A673 (cell line): ENCODE data around the gene RPS2. TPM values are rescaled to one million over a fixed set of nuclear protein-coding genes. Genes with fewer than 3 reads are reported as not detected.
"Not testable (repeated sequence)": the region's sequence is repeated elsewhere in the genome, so short reads cannot be mapped to it uniquely, and the experiment has no call there.

ENCODE experiments used
- BruUV-seq: library from RNA; stranded (reverse); fragments of 400-500 nt; replicated peaks from 2 replicates; lab custom pipeline; 2021; lab: Mats Ljungman, UMichigan
- CTCF ChIA-PET: fragments of 300-600 bp; sonication (Branson Sonifier 250); formaldehyde crosslinking; loops from one replicate; lab custom pipeline; 2022; ENCODE audit warnings: antibody characterized with exemption; lab: Charles Lee
- POLR2A ChIA-PET: fragments of 300-600 bp; sonication (Branson Sonifier 250); formaldehyde crosslinking; loops from one replicate; lab custom pipeline; 2022; ENCODE audit warnings: antibody characterized with exemption; ENCODE audit not compliant: low non-redundant PET; lab: Charles Lee
- DNase-seq: peaks from one replicate; pipeline ENCODE4 v3.0.0-alpha.2; 2015; ENCODE audit warnings: low spot score
- H3K27ac ChIP-seq: fragments of 200-600 bp; sonication (generic); 2 replicates; pipeline ENCODE4 v1.5.1; 2016; ENCODE audit warnings: mixed run types, low read depth, mild to moderate bottlenecking, mixed read lengths, antibody characterized with exemption, low read length; ENCODE audit not compliant: poor library complexity, severe bottlenecking
- H3K27me3 ChIP-seq: fragments of 200-600 bp; sonication (generic); replicated peaks from 2 replicates; pipeline ENCODE4 v1.6.1; 2017; ENCODE audit warnings: mixed run types, low read depth, mild to moderate bottlenecking, mixed read lengths, antibody characterized with exemption, low read length; ENCODE audit not compliant: insufficient read depth, poor library complexity
- H3K36me3 ChIP-seq: fragments of 200-600 bp; sonication (generic); 2 replicates; pipeline ENCODE4 v1.6.1; 2016; ENCODE audit warnings: mixed run types, mild to moderate bottlenecking, mixed read lengths, antibody characterized with exemption, low read length; ENCODE audit not compliant: insufficient read depth, poor library complexity, severe bottlenecking
- H3K4me1 ChIP-seq: fragments of 200-600 bp; sonication (generic); 2 replicates; pipeline ENCODE4 v1.6.1; 2017; ENCODE audit warnings: mixed run types, mild to moderate bottlenecking, mixed read lengths, antibody characterized with exemption, low read length; ENCODE audit not compliant: insufficient read depth, poor library complexity, severe bottlenecking
- H3K4me3 ChIP-seq: fragments of 200-600 bp; sonication (generic); 2 replicates; pipeline ENCODE4 v1.5.1; 2016; ENCODE audit warnings: low read depth, mixed run types, mild to moderate bottlenecking, mixed read lengths, low read length; ENCODE audit not compliant: poor library complexity, severe bottlenecking
- H3K9me3 ChIP-seq: fragments of 200-600 bp; sonication (generic); 2 replicates; pipeline ENCODE4 v1.6.1; 2016; ENCODE audit warnings: mixed run types, low read depth, mild to moderate bottlenecking, mixed read lengths, antibody characterized with exemption, low read length; ENCODE audit not compliant: poor library complexity, severe bottlenecking
- CTCF ChIP-seq: fragments of 300-800, 200-600 bp; sonication (generic); conservative IDR thresholded peaks from 2 replicates; pipeline ENCODE4 v1.5.1; 2017; ENCODE audit warnings: low read depth, mild to moderate bottlenecking, antibody characterized with exemption, low read length, moderate library complexity, mixed read lengths
- EZH2 ChIP-seq: fragments of 200-600 bp; sonication (generic); IDR thresholded peaks from 2 replicates; pipeline ENCODE4 v1.6.1; 2017; ENCODE audit warnings: borderline replicate concordance, low read depth, mild to moderate bottlenecking, mixed read lengths, antibody characterized with exemption, low read length; ENCODE audit not compliant: poor library complexity, severe bottlenecking
- intact Hi-C: fragments of 100-400 bp; cut with micrococcal nuclease; formaldehyde crosslinking; loops from one replicate; pipeline ENCODE4 v1.10.0; 2022; ENCODE audit not compliant: unreplicated experiment
- total RNA-seq: library from RNA; stranded (reverse); gene quantifications from 2 replicates; pipeline ENCODE4 v1.2.3, GENCODE V29; 2021

Gene RPS2
- total RNA-seq, 1 experiment from 2014 or later = 3,326 TPM

- CTCF ChIA-PET = interaction anchor here (0.7 kb wide), 1 partner anchor 48 kb away, joined by 7 read pairs; no protein-coding TSS in a partner anchor
- POLR2A ChIA-PET = interaction anchor here (0.7 kb wide), 2 partner anchors 20 to 496 kb away, joined by 9 to 17 read pairs; partner anchors contain the start of gene GFER
- no peaks in the 10 kb centered on the region for H3K27me3 ChIP-seq
- H3K9me3 ChIP-seq = no peaks in the 10 kb centered on the region
- no TSS peak for BruUV-seq
- peak overlapping the region; percentile 88 for H3K4me3 ChIP-seq
- peaks cover 21% of the 10 kb centered on the region for H3K4me1 ChIP-seq
- no peak for DNase-seq
- peak overlapping the region; percentile 95 for H3K27ac ChIP-seq
- peaks cover 27% of the 10 kb centered on the region for H3K36me3 ChIP-seq
- intact Hi-C loops = no loop called here
- TF ChIP-seq CTCF (0 out of 2 replicates have a peak, but pooled peaks have one; percentile 19), EZH2 (no peak)
Observed at GRCh38 chr16:1963806-1964505, 670 bp downstream of the RPS2 start.

- H3K27me3 ChIP-seq, H3K9me3 ChIP-seq, DNase-seq, intact Hi-C loops, POLR2A ChIA-PET: not testable (repeated sequence)
- TSS peak; percentile 81 for BruUV-seq
- CTCF ChIA-PET = interaction anchor here (1.0 kb wide), 1 partner anchor 178 kb away, joined by 3 read pairs; no protein-coding TSS in a partner anchor
- H3K4me3 ChIP-seq = peak overlapping the region; percentile 88
- peaks cover 24% of the 10 kb centered on the region for H3K4me1 ChIP-seq
- peak overlapping the region; percentile 95 for H3K27ac ChIP-seq
- peaks cover 27% of the 10 kb centered on the region for H3K36me3 ChIP-seq
Observed at GRCh38 chr16:1962161-1963153, 2.2 kb downstream of the RPS2 start.

- no TSS peak for BruUV-seq
- Histone ChIP-seq H3K27me3 (no peaks in the 10 kb centered on the region), H3K4me3 (no peak overlapping the region), H3K4me1 (peaks cover 24% of the 10 kb centered on the region), H3K27ac (peak overlapping the region; percentile 20), H3K36me3 (peaks cover 27% of the 10 kb centered on the region), H3K9me3 (no peaks in the 10 kb centered on the region)
- intact Hi-C loops = no loop called here
- TF ChIP-seq EZH2 (no peak), CTCF (no peak)
- ChIA-PET POLR2A (no interaction called here), CTCF (interaction anchor here (1.0 kb wide), 1 partner anchor 179 kb away, joined by 3 read pairs; no protein-coding TSS in a partner anchor)
- DNase-seq = peak; percentile 52
Observed at GRCh38 chr16:1961651-1962067, 3.0 kb downstream of the RPS2 start.
